IPS DF 19.7 (cell line): ENCODE measurements around the gene RHOBTB3.

Experiments
- DNase-seq: peaks from one replicate; pipeline ENCODE4 v3.0.0-alpha.2; 2013; ENCODE audit warnings: low read depth, low spot score

RHOBTB3 gene

DNA sequence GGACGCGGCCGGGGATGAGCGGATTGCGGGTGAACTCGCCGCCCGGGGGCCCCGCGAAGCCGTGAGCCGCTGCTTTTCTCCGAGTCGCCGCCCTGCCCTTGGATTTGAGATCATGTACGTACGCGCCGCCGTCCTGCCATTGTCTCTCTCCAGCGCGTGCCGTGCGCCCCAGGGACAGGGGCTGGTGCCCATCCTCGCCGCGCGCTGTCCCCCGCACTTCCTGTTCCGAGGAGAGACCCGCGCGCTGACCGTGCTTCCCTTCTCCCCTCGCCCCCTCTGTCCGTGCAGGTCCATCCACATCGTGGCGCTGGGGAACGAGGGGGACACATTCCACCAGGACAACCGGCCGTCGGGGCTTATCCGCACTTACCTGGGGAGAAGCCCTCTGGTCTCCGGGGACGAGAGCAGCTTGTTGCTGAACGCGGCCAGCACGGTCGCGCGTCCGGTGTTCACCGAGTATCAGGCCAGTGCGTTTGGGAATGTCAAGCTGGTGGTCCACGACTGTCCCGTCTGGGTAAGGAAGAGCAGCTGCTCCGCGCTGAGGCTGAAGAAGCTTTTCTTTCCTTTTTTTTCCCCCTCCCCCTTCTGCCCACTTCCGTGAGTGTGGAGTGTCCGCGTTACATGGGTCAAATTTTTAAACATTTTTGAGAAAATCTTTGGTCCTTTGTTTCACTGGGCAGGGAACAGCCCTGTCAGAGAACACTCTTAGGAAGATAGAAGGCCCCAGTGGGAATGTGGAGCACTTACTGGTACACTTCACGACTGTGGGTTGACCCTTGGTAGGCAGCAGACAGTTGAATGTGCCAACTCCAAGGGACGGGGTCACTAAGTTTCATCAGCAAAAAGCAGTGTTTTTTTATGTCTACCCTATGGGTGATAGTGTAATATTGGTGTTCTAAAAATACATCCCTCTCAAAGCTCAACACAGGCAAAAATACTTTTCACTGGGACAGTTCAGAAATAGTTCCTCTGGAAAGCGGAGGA is 727 bp downstream of the RHOBTB3 start:
- DNase-seq, result no peak

DNA sequence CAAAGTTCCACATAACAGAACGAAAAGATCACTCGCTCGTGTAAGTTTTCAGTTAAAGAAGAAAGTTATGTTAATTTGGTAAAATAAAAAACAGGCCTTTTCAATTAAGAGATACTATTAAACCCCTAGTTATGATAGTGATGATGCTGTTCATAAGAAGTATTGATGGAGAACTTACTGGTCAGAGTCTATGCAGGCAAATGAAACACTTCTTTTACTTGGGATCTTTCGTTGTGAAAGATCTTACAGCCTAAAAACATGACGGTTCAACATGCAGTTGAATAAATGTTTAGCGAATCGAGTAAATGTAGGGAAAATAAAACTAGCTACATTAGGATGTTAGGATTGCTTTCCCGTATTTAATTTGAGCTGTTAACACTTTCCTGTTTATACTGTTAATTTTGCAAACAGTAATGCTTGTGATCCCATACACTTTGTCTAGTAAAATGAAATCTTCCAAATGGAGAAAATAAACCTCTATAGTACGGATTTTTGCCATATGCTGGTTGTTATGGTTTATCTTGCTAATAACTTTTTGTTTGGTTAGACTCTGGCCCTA is 2.0 kb downstream of the RHOBTB3 start:
- DNase-seq, result no peak

DNA sequence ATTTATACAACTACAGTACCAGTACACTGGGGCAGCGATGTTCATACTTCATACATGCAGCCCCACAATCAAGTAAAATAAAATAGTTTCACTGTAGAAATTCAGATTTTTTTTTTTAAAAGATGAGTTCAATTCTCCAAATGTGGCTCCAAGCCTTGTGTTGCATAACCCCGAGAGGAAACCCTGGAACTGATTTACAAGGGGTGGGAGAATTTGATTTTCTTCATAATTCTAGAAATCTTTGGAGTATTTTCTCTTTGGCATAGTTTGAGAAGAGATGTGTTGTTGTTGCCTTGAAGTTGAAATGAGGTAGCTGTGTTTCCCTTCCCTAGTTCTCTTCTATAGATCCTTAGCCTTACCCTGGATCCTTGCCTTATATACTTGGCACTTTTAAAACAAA is 3.1 kb downstream of the RHOBTB3 start:
- no peak for DNase-seq

DNA sequence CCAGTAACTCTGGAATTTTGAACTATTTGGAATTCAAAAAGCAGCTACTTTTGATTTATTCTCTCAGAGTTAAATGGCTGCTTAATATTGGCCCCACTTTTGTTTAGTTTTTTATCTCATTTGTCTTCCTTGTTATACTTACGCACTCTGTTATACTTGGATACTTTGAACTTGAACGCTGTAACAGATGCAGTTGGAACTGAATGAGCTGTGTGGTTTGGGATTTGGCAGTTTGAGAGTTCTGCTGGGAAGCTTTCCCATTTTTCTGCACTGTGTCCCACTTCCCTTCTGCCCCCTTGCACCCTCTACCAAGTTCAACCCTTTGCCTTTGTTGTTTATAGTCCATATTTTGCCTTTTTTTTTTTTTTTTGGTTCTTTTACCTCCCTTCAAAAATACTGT is 3.8 kb downstream of the RHOBTB3 start:
- DNase-seq, result no peak

DNA sequence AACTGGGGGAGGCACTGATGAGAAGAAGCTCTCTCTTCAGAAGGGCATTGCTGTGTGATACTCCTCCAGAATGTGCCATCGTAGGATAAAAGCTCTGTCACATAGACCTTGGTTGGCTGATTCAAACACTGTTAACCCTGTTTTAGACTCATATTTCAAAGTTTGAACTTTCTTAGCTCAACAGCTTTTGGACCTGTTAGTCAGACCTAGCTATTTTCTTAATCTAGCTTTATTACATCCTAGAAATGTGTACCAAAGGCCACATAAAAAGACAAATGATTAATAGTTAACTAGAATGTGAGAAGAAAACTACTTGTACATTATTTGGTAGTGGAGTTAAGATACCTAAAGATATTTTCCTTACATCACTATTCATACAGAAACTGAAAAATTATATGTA is 4.3 kb downstream of the RHOBTB3 start:
- DNase-seq, result no peak

DNA sequence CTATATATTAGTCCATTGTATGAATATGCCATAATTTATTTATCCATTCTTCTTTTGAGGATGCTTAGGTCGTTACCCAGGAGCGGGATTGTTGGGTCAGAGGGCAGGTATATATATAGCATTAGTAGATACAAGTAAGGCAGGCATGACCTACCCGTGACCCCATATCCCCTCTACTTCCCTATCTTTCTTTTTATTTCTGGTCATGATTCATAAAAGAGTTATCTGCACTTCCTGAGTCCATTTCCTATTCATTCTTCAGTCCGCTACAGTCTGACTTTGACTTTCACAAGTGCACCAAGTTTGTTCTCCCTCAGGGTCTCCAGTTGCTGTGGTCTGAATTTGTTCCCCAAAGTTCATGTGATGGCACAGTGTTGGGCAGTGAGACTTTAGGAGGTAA is 6.9 kb downstream of the RHOBTB3 start:
- no peak for DNase-seq

DNA sequence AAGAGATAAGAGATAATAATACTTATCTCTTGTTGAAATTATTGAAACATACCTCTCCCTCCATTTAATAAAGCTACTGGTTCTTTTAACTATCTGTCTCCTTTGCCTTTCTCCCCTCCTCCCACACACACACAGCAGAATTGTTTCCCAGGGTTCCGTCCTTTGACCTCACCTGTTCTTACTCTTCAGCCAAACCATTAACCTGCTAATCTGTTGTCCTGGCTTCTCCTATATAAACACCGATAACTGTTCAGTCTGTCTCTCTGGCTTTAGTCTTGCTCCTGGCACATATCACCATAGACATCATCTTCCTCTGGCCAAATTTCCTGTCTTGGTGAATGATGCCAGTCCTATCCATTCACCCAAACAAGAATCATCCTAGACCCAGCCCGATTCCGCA is 7.7 kb downstream of the RHOBTB3 start:
- no peak for DNase-seq

DNA sequence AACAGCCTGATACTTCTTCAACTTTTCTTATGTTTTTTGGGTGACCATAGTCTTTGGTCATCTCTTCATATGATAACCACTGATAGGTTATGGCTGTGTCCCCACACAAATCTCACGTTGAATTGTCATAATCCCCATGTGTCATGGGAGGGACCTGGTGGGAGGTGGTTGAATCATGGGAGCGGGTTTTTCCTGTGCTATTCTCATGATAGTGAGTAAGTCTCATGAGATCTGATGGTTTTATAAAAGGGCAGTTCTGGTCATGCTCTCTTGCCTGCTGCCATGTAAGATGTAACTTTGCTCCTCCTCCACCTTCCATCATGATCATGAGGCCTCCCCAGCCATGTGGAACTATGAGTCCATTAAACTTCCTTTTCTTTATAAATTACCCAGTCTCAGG is 8.7 kb downstream of the RHOBTB3 start:
- DNase-seq, result no peak

DNA sequence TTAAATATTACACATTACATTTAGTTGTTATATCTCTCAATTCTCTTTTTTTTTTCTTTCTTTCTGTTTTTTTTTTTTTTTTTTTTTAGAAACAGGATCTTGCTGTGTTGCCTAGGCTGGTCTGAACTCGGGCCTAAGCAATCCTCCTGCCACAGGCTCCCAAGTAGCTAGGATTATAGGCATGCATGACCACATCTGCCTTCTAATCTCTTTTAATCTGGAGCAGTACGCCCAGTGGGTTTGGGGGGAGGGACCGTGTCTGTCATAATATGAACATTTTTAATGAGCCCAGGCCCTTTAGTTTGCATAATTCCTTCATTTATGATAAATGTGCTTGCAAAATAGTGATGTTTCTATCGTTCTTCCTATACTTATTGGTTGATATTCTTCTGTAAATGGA is 10.3 kb downstream of the RHOBTB3 start:
- DNase-seq, result no peak

DNA sequence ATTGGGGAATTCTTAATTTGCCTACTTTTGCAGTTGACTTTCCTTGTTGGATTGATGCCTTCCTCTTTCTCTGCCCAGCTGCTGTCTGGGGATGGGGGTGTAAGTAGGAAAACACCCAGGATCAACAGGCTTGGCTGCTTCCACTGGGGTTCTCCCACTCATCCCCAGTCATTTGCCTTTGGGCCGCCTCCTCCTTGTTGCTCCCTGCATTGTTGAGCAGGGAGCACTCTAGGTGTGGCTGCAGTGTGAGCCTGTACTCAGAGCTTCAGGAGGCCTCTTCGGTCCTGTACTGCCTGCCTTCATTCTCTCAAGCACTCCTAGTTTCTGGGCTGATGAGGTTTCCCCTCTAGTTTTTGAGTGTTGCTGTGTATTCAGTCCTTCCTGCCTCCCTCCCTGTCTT is 12.1 kb downstream of the RHOBTB3 start:
- no peak for DNase-seq

DNA sequence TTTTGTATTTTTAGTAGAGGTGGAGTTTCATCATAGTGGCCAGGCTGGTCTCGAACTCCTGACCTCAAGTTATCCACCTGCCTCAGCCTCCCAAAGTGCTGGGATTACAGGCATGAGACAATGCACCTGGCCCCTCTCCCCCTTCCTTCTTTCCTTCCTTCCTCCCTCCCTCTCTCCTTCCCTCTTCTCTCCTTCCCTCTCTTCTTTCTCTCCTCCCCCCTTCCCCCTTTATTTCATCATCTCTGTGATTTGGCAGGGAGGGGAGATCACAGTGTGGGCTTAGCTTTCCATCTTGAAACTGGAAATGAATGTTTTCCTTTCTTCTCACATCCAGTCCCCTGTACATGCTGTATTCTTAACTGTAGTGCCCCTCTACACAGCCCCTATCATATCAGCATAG is 12.7 kb downstream of the RHOBTB3 start:
- DNase-seq, result no peak

DNA sequence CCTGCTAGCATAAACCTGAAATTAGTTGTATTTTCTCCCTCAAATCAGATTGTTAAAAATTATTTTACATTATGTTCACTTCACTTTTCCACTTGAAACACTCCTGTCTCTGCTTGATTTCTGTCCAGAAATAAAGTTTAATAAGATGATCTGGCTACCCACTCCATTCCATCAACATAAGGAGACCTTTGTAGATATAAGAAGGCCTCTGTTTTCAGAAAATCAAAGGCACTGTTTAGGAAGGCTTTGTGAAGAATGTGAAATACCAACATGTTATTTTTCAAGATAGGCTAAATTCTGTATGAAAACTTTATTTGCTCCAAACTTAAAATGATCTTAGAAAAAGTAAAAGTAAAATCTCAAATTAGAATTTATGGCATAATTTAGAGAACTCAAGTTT is 15.1 kb downstream of the RHOBTB3 start:
- DNase-seq, result no peak

DNA sequence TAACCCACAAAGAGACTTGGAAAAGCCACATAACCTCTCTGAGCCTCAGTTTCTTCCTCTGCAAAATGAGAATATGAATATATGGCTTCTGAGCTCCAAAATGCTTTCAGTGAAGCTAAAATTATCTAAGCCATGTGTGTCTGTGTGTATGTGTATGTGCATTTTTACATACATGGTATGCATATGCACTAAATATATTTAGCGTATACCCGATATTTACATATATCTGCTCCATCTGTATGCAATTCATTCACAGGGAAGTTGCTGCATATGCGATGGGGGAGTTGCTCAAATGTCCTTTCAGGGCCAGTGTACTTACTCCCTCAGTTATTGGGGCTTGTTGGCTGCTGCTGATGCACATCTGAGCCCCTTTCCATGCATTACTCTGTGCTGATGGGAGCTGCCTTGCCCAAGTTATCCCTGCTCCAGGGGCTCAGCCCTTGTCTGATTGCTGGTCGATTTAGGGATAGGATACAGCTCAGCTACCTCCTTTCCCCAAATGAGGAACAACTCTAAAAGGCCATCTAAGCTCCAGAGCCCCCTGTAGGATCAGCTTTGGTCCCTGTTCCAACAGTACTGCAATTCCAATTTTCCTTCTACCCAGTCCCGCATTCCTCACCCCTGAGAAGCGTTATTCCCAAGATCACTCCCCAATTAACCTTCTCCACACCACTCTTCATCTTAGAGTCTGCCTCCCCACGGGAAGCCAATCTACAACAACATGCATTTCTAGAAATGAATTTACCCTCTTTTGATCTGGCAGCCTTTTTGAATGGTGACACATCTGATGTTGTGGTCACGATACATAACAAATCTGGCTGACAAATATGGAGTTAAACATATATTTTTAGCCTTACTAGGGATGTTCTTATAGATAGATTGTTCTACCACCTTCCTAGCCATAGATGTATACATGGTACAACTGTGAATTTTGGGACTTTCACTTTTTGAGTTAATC is 15.9 kb downstream of the RHOBTB3 start:
- DNase-seq, result no peak

DNA sequence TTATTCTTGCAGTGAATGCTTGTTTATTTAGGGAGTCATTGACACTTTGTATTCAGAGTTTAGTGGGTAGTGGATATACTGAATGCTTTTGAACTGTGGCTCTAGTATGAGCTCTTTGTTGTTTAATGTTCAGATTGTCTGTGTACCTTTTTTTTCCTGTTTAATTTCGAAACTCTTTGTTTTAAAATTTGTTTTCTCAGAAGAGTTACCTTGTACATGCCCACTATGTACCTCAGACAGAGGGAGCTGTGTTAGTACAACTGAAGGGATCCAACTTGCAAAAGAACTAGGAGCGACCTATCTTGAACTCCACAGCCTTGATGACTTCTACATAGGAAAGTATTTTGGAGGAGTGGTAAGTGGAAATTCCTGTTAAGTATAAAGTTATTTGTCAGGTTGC is 17.0 kb downstream of the RHOBTB3 start:
- DNase-seq, result no peak

DNA sequence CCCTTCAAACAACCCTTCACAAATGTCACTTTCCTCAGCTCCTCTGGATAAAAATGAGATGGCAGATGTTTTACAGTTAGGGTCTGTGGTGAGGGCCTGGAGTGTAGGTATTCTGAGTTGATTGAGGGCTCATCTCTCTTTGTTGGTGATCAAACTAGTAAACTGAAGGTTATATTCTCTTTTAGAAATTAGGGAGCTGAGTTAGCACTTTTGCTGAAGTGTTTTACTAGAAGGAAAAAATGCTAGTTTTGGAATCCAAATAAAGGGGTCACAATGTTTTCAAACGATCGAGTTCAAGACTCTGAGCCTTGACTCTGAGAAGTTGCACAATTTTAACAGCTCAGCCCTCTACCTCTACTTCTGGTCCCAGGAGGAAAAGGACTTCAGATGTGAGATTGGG is 23.4 kb downstream of the RHOBTB3 start:
- no peak for DNase-seq

DNA sequence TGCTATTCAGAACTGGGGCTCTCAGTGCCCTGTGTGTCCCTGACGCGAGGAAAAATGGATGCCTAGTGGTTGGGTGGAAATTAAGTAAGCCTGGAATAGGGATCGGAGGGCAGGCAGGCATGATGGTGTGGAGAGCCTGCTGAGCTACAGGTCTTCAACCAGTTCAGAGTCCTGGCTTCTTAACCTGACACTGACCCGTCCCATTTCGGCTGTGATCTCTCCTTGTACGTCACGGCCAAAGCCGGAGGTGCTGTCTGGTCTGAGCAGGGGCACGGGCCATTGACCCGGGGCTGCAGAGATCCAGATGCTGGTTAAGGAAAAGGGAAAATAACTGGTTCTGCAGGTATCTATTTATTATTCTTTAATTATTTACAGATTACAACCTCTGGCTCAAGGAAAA is 27.9 kb downstream of the RHOBTB3 start:
- DNase-seq, result no peak

DNA sequence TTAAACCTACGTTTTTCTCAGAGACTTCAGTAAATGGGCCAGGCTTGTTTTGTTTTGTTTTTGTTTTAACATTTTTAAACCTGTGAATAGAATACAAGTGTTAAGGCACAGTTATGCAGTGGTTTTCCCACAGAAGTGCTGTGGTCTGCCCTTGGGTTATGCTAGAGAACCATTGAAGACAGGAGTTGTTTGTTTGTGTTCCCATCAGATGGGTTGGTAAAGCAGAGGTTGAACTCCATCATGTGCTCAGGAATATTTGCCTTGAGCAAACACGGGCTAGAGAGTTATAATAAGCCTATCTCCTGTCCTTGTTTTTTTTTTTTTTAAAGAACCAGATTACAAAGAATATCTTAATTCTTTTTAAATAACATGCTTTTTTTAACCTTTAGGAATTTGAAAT is 28.5 kb downstream of the RHOBTB3 start:
- no peak for DNase-seq

DNA sequence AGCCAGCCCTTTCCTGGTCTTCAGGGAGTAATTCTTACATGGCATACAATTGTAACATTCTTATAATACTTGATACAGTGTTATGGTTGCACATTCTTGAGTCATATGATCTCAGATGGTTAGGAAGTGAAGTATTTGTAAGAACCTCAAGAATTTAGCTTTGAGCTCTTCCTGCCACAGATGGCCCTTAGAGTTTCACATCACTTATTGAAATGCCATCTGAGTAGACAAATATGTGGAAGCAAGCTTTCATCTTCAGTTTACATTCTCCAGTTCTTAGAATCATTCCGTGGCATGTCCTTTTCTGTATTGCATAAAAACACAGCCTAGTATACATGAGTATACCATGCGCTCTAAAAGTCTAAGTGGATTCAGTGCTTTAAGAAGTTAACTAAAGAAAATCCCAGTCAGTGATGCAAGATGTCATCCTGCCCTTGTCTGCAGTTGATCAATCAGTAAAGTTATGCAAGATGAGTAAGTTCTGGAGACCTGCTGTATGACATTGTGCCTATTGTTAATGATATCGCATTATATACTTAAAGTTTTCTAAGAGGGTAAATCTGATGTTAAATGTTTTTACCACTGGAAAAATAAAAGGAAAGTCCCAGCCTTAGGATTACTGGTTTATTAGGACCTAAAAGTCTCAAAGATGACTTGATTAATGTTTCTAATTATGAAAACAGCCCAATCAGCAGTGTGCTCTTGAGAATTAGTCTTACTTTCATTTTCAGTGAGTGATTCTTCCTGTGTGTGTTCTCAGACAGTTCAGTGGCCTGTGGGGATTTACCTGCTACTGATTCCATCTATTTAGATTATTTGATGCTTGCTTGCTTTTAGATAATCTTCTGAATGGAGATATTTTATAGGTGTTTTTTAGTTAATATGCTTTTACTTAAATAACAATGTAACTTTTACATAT is 29.4 kb downstream of the RHOBTB3 start:
- no peak for DNase-seq

DNA sequence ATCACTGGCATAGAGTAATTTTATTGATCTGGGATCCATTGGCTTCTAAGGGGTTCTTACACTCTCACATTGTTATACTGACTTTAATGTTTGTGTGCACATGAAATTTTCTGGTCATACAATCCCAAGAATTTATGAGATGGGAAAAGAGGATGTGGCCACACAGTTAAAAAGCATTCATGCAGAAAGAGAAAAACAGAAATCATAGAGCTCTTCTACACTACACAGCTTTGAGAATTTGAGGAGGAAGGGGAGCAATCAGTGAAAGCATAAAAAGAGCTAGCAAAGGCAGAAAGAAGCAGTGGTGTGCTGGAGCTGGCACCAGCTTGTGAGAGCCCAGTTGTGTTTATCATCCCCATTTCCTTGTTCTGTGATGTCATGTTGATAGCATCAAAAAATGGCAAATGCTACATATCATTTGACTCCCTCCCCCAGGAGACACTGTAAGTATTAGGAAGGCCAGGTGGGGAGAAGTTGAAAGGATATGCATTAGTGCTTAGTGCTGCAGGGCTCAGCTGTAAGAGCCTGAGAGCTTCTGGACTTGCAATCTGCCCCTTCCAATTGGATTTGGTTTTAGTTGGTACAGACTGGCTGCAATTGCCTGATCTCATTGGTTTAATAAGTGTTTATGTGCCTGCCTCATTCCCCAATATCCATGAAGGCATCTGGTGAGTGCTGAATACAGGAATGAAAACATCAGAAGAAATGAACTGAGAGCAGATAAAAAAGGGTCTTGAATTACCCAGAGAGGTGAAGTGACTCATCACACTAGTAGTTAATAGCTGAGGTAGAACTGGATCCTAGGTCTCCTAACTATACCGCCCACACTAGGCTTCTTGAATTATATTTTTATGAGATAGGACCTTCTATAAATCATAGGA is 30.9 kb downstream of the RHOBTB3 start:
- no peak for DNase-seq

DNA sequence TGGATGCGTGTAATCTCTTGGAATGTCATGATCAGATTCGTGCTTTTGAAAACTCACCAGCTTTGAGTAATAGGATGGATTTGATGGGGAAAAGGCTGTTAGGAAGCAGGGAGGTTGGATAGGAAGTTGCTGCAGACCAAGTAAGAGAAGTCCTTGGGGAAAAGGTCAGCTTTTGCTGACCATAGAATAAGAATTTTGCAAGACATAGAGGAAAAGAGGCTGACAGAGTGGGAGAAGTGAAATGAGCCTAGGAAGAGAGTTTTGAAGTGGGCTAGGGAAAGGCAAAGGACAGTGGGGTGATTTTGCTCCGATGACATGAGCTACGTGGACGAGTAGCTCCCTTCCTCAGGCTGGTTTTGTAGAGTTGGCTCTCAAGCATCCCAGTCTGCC is 31.5 kb downstream of the RHOBTB3 start:
- DNase-seq, result no peak
